HCT116 (cell line): Measurements from ENCODE around the gene COL23A1. TPM values are rescaled to one million over a fixed set of nuclear protein-coding genes. Genes with fewer than 3 reads are reported as not detected.

Experiments used
- ATAC-seq: fragments of 200-7000 bp; cut with Tn5 transposase; 2 replicates; pipeline ENCODE4 v1.9.1; 2020; ENCODE audit warnings: mild to moderate bottlenecking, moderate library complexity
- BruUV-seq: library from RNA; stranded (reverse); fragments of 400-500 nt; replicated peaks from 2 replicates; lab custom pipeline; 2021; lab: Mats Ljungman, UMichigan
- CTCF ChIA-PET: fragments of 300-600 bp; sonication (Branson Sonifier 250); formaldehyde crosslinking; loops from one replicate; lab custom pipeline; 2021; ENCODE audit warnings: antibody characterized with exemption; lab: Charles Lee
- POLR2A ChIA-PET: fragments of 300-600, 350-600 bp; sonication (Branson Sonifier 250); formaldehyde crosslinking; loops from one replicate; lab custom pipeline; 2021; ENCODE audit warnings: antibody characterized with exemption; lab: Charles Lee
- RAD21 ChIA-PET, 2 experiments: fragments of 300-600 bp; sonication (Branson Sonifier 250); formaldehyde crosslinking; loops; one replicate each; lab custom pipeline; 2023; ENCODE audit warnings: low total read pairs in 2 of 2; ENCODE audit not compliant: uncharacterized antibody in 2 of 2, unreplicated experiment in 2 of 2, low non-redundant PET in 1 of 2; lab: Charles Lee
- DNase-seq: peaks from one replicate; pipeline ENCODE4 v3.0.0-alpha.2; 2010; ENCODE audit warnings: low read depth, low spot score
- H2AFZ ChIP-seq: fragments of 200-600 bp; shearing (Covaris generic), sonication (generic); 2 replicates; pipeline ENCODE4 v1.6.1; 2017; ENCODE audit warnings: low read depth, mixed run types, mixed read lengths, antibody characterized with exemption, low read length; ENCODE audit not compliant: poor library complexity, severe bottlenecking
- H3K27ac ChIP-seq: 2 replicates; pipeline ENCODE4 v1.5.1; 2012; ENCODE audit warnings: low read depth, low read length
- H3K27me3 ChIP-seq: fragments of 200-600 bp; sonication (generic); 2 replicates; pipeline ENCODE4 v1.6.1; 2016; ENCODE audit warnings: mixed run types, low read length, mixed read lengths; ENCODE audit not compliant: insufficient read depth
- H3K36me3 ChIP-seq, 2 experiments: fragments of 200-500 bp in 1 of 2; fragments of 200-600 bp in 1 of 2; sonication (Bioruptor generic) in 1 of 2; sonication (generic) in 1 of 2; 2 replicates each; pipeline versions ENCODE4 v1.5.1 to v1.6.1; 2014 to 2016; ENCODE audit warnings: low read length in 2 of 2, inconsistent platforms in 1 of 2, mixed read lengths in 1 of 2, mixed run types in 1 of 2; ENCODE audit not compliant: insufficient read depth in 2 of 2, control insufficient read depth in 1 of 2
- H3K4me1 ChIP-seq, 2 experiments: fragments of 200-600 bp in 1 of 2; sonication (generic) in 1 of 2; 2 replicates each; pipeline versions ENCODE4 v1.5.1 to v1.6.1; 2012 to 2017; ENCODE audit warnings: low read length in 2 of 2, inconsistent platforms in 1 of 2, mild to moderate bottlenecking in 1 of 2, mixed read lengths in 1 of 2, mixed run types in 1 of 2, moderate library complexity in 1 of 2; ENCODE audit not compliant: insufficient read depth in 2 of 2, control insufficient read depth in 1 of 2
- H3K4me2 ChIP-seq: fragments of 200-600 bp; sonication (generic); 2 replicates; pipeline ENCODE4 v1.6.1; 2017; ENCODE audit warnings: mixed run types, low read length, mixed read lengths
- H3K4me3 ChIP-seq, 2 experiments: fragments of 200-600 bp in 1 of 2; sonication (generic) in 1 of 2; replicated peaks in 1 of 2; 2 replicates each; pipeline ENCODE4 v1.5.1; 2011 to 2016; ENCODE audit warnings: low read length in 2 of 2, control low read depth in 1 of 2, low read depth in 1 of 2, mild to moderate bottlenecking in 1 of 2, mixed read lengths in 1 of 2, mixed run types in 1 of 2
- H3K79me2 ChIP-seq: fragments of 200-600 bp; sonication (generic); 2 replicates; pipeline ENCODE4 v1.6.1; 2017; ENCODE audit warnings: mild to moderate bottlenecking, mixed run types, low read length, moderate library complexity, mixed read lengths; ENCODE audit not compliant: insufficient read depth
- H3K9ac ChIP-seq: fragments of 200-600 bp; sonication (generic); 2 replicates; pipeline ENCODE4 v1.6.1; 2016; ENCODE audit warnings: low read length, mixed read lengths
- H3K9me2 ChIP-seq: fragments of 200-600 bp; sonication (generic), shearing (Covaris generic); 2 replicates; pipeline ENCODE4 v1.6.1; 2017; ENCODE audit warnings: mixed run types, mild to moderate bottlenecking, moderate library complexity; ENCODE audit not compliant: insufficient read depth
- H3K9me3 ChIP-seq, 2 experiments: fragments of 200-500 bp in 1 of 2; fragments of 200-600 bp in 1 of 2; sonication (Bioruptor generic) in 1 of 2; sonication (generic) in 1 of 2; 2 replicates each; pipeline ENCODE4 v1.6.1; 2014 to 2017; ENCODE audit warnings: low read length in 2 of 2, mixed read lengths in 2 of 2, inconsistent platforms in 1 of 2, low read depth in 1 of 2, mild to moderate bottlenecking in 1 of 2, mixed run types in 1 of 2, moderate library complexity in 1 of 2; ENCODE audit not compliant: control insufficient read depth in 1 of 2, insufficient read depth in 1 of 2
- H4K20me1 ChIP-seq: fragments of 200-600 bp; sonication (generic), shearing (Covaris generic); 2 replicates; pipeline ENCODE4 v1.6.1; 2017; ENCODE audit warnings: mixed run types, mild to moderate bottlenecking, moderate library complexity; ENCODE audit not compliant: insufficient read depth
- CBX3 ChIP-seq: IDR thresholded peaks from 2 replicates; pipeline ENCODE4 v1.6.1; 2012; ENCODE audit warnings: low read depth
- CTCF ChIP-seq, 3 experiments: fragments of 200-600 bp in 1 of 3; sonication (generic) in 1 of 3; IDR thresholded peaks in 2 of 3; conservative IDR thresholded peaks in 1 of 3; 2 replicates each; pipeline ENCODE4 v1.5.1; 2012 to 2017; ENCODE audit warnings: low read depth in 2 of 3, low read length in 2 of 3, antibody characterized with exemption in 1 of 3, borderline replicate concordance in 1 of 3, control low read depth in 1 of 3, mild to moderate bottlenecking in 1 of 3, mixed read lengths in 1 of 3, mixed run types in 1 of 3, moderate library complexity in 1 of 3; ENCODE audit not compliant: insufficient read depth in 1 of 3
- EGR1 ChIP-seq: IDR thresholded peaks from 2 replicates; pipeline ENCODE4 v1.6.1; 2012; ENCODE audit warnings: low read depth
- EZH2 ChIP-seq: fragments of 200-600 bp; sonication (generic); IDR thresholded peaks from 2 replicates; pipeline ENCODE4 v1.6.1; 2017; ENCODE audit warnings: antibody characterized with exemption, mixed run types
- EZH2phosphoT487 ChIP-seq: fragments of 200-600 bp; IDR thresholded peaks from 2 replicates; pipeline ENCODE4 v1.6.1; 2018; ENCODE audit warnings: antibody characterized with exemption, borderline replicate concordance
- FOSL1 ChIP-seq: IDR thresholded peaks from 2 replicates; pipeline ENCODE4 v1.6.1; 2012; ENCODE audit warnings: low read depth
- JUND ChIP-seq: IDR thresholded peaks from 2 replicates; pipeline ENCODE4 v1.6.1; 2012
- POLR2A ChIP-seq: IDR thresholded peaks from 2 replicates; pipeline ENCODE4 v1.7.0; 2011; ENCODE audit warnings: borderline replicate concordance; ENCODE audit not compliant: insufficient read depth, insufficient read length; ENCODE audit errors: extremely low read depth
- POLR2AphosphoS5 ChIP-seq: IDR thresholded peaks from 2 replicates; pipeline ENCODE4 v1.6.1; 2011; ENCODE audit warnings: mild to moderate bottlenecking, low read depth, low read length, moderate library complexity
- RAD21 ChIP-seq: IDR thresholded peaks from 2 replicates; pipeline ENCODE4 v1.6.1; 2012; ENCODE audit warnings: low read depth, mild to moderate bottlenecking
- SP1 ChIP-seq: IDR thresholded peaks from 2 replicates; pipeline ENCODE4 v1.6.1; 2012; ENCODE audit warnings: low read depth
- SRF ChIP-seq: IDR thresholded peaks from 2 replicates; pipeline ENCODE4 v1.6.1; 2012; ENCODE audit warnings: low read depth
- TCF7L2 ChIP-seq: IDR thresholded peaks from 2 replicates; pipeline ENCODE4 v1.7.0; 2011; ENCODE audit warnings: borderline replicate concordance, inconsistent platforms; ENCODE audit not compliant: insufficient read depth, insufficient read length; ENCODE audit errors: extremely low read depth
- ZFX ChIP-seq: fragments of 450-650 bp; IDR thresholded peaks from 2 replicates; pipeline ENCODE4 v1.6.1; 2017
- ZNF274 ChIP-seq: fragments of 200-500 bp; sonication (Bioruptor generic); IDR thresholded peaks from 2 replicates; pipeline ENCODE4 v1.6.1; 2014; ENCODE audit warnings: mild to moderate bottlenecking, low read depth, low read length, inconsistent platforms
- intact Hi-C: fragments of 100-400 bp; cut with micrococcal nuclease; formaldehyde crosslinking; loops from 2 replicates; pipeline ENCODE4 v1.10.0; 2022
- total RNA-seq: library from RNA; stranded (reverse); gene quantifications from one replicate; pipeline ENCODE4 v1.2.1, GENCODE V29; 2021; ENCODE audit not compliant: unreplicated experiment
- TF ChIP-seq, protein P1 (sequence below): IDR thresholded peaks from 2 replicates; pipeline ENCODE4 v1.6.1; 2012
- TF ChIP-seq, protein P2 (sequence below): IDR thresholded peaks from 2 replicates; pipeline ENCODE4 v1.6.1; 2012; ENCODE audit warnings: low read depth
- TF ChIP-seq, protein P3 (sequence below): IDR thresholded peaks from 2 replicates; pipeline ENCODE4 v1.6.1; 2011; ENCODE audit warnings: mild to moderate bottlenecking, low read length, moderate library complexity; ENCODE audit not compliant: insufficient replicate concordance; ENCODE audit errors: extremely low read depth

The COL23A1 gene
- total RNA-seq, 1 experiment from 2014 or later: not detected

DNA sequence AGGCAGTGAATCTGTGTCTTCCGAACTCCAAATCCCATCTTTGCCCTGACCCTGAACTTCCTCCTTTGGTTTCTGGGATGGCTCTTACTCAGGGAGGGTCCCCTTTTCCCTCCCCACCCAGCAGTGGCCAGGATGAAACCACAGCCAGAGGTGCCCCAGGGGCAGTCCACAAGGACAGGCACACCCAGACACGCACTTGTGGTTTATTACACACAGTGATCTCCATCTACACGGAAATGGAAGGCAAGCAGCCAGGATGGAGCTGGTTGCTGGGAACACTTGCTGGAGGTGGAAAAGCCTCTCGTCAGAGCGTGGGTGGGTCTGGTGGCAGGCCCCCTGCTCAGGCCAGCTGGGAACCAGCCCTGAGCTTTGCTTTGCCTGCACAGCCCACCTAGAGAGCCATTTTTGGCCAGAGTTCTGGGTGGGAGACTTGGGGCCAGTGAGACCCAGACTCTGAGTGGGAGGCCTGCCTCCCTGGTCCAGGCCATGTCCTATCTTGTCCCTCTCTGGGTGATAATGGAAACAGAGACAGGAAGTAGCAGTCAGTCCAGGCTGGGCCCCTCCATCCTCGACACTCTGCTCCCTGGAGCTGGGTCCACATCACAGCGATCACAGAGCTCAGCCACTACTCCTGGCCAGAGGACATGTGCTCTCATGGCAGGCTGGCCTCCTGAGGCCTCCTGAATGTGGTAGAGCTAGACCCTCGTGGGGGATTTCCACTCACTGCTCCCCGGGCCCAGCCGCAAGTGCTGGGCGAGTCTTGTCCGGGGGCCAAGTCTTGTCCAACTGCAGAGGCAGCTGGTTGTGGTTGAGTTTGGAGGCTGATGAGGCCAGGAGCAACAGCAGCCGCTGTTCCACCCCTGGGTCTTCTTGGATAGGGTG is 352.5 kb downstream of the COL23A1 start:
- Histone ChIP-seq H3K27ac (no peak overlapping the region), H3K9ac (no peak overlapping the region), H3K27me3 (no peaks in the 10 kb centered on the region), H3K4me2 (no peak overlapping the region), H3K4me1 (peaks cover 0 to 10% of the 10 kb centered on the region in 2 experiments; a peak in 3 of 4 replicates), H3K36me3 (no peaks in the 10 kb centered on the region), H3K9me2 (no peaks in the 10 kb centered on the region), H3K4me3 (no peak overlapping the region), H3K9me3 (no peaks in the 10 kb centered on the region), H4K20me1 (no peaks in the 10 kb centered on the region), H3K79me2 (no peaks in the 10 kb centered on the region), H2AFZ (no peak overlapping the region)
- ChIA-PET CTCF (no interaction called here), RAD21 (no interaction called here), POLR2A (no interaction called here)
- ATAC-seq: no peak
- intact Hi-C loops: loop anchor here (5.0 kb wide), 1 partner anchor 315 kb away; no protein-coding TSS in a partner anchor
- no TSS peak for BruUV-seq
- no peak for DNase-seq
- TF ChIP-seq, protein P1, sequence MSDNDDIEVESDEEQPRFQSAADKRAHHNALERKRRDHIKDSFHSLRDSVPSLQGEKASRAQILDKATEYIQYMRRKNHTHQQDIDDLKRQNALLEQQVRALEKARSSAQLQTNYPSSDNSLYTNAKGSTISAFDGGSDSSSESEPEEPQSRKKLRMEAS: no peak
- TF ChIP-seq POLR2AphosphoS5 (no peak), RAD21 (no peak), SP1 (no peak), FOSL1 (no peak), SRF (no peak), POLR2A (no peak), EZH2 (no peak), CTCF (IDR thresholded peaks at IDR 0.05 in 2 of 3, conservative IDR thresholded peaks at IDR 0.05 in 1 of 3; ENCODE audit: borderline replicate concordance in 1 of 3, insufficient read depth in 1 of 3, low read depth in 2 of 3, low read length in 2 of 3) (no peak), ZFX (no peak), EGR1 (no peak), EZH2phosphoT487 (no peak), ZNF274 (no peak), TCF7L2 (no peak), CBX3 (no peak), JUND (no peak)
- TF ChIP-seq, protein P2, sequence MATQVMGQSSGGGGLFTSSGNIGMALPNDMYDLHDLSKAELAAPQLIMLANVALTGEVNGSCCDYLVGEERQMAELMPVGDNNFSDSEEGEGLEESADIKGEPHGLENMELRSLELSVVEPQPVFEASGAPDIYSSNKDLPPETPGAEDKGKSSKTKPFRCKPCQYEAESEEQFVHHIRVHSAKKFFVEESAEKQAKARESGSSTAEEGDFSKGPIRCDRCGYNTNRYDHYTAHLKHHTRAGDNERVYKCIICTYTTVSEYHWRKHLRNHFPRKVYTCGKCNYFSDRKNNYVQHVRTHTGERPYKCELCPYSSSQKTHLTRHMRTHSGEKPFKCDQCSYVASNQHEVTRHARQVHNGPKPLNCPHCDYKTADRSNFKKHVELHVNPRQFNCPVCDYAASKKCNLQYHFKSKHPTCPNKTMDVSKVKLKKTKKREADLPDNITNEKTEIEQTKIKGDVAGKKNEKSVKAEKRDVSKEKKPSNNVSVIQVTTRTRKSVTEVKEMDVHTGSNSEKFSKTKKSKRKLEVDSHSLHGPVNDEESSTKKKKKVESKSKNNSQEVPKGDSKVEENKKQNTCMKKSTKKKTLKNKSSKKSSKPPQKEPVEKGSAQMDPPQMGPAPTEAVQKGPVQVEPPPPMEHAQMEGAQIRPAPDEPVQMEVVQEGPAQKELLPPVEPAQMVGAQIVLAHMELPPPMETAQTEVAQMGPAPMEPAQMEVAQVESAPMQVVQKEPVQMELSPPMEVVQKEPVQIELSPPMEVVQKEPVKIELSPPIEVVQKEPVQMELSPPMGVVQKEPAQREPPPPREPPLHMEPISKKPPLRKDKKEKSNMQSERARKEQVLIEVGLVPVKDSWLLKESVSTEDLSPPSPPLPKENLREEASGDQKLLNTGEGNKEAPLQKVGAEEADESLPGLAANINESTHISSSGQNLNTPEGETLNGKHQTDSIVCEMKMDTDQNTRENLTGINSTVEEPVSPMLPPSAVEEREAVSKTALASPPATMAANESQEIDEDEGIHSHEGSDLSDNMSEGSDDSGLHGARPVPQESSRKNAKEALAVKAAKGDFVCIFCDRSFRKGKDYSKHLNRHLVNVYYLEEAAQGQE: no peak
- TF ChIP-seq, protein P3, sequence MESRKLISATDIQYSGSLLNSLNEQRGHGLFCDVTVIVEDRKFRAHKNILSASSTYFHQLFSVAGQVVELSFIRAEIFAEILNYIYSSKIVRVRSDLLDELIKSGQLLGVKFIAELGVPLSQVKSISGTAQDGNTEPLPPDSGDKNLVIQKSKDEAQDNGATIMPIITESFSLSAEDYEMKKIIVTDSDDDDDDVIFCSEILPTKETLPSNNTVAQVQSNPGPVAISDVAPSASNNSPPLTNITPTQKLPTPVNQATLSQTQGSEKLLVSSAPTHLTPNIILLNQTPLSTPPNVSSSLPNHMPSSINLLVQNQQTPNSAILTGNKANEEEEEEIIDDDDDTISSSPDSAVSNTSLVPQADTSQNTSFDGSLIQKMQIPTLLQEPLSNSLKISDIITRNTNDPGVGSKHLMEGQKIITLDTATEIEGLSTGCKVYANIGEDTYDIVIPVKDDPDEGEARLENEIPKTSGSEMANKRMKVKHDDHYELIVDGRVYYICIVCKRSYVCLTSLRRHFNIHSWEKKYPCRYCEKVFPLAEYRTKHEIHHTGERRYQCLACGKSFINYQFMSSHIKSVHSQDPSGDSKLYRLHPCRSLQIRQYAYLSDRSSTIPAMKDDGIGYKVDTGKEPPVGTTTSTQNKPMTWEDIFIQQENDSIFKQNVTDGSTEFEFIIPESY: no peak
